T-helper 17 cell (primary cell): ENCODE data around the gene RECK. TPM values are rescaled to one million over a fixed set of nuclear protein-coding genes. Genes with fewer than 3 reads are reported as not detected.

ENCODE experiments used
- ATAC-seq: fragments of 150-1000 bp; cut with Tn5 transposase; 2 replicates; pipeline ENCODE4 v1.10.0; 2021; ENCODE audit warnings: mild to moderate bottlenecking, moderate library complexity
- DNase-seq, 3 donors: peaks; one replicate each; pipeline versions ENCODE4 v3.0.0 to v3.0.0-alpha.2; 2020 to 2021
- H3K9me3 ChIP-seq: one replicate; pipeline ENCODE4 v1.7.0; 2013; ENCODE audit warnings: low read length, mild to moderate bottlenecking; ENCODE audit not compliant: control insufficient read depth, poor library complexity, severe bottlenecking
- H3K27ac Mint-ChIP-seq: one replicate; pipeline ENCODE4 v1.8.0; 2022; ENCODE audit warnings: mild to moderate bottlenecking, moderate library complexity, mixed read lengths
- H3K27me3 Mint-ChIP-seq: one replicate; pipeline ENCODE4 v1.8.0; 2022; ENCODE audit warnings: mixed read lengths
- H3K36me3 Mint-ChIP-seq: one replicate; pipeline ENCODE4 v1.8.0; 2022; ENCODE audit warnings: low read depth, mixed read lengths
- H3K4me1 Mint-ChIP-seq: one replicate; pipeline ENCODE4 v1.8.0; 2022; ENCODE audit warnings: mild to moderate bottlenecking, mixed read lengths
- H3K4me3 Mint-ChIP-seq: one replicate; pipeline ENCODE4 v1.8.0; 2022; ENCODE audit warnings: mild to moderate bottlenecking, moderate library complexity, mixed read lengths
- total RNA-seq, 4 donors: library from RNA in 2 of 4; stranded (reverse) in 2 of 4; gene quantifications; one replicate each; pipeline ENCODE4 v1.2.3 and lab custom pipeline; 2022 to 2026

The RECK gene
- total RNA-seq, 2 donors from 2014 or later: 6.4 to 7.8 TPM

DNA sequence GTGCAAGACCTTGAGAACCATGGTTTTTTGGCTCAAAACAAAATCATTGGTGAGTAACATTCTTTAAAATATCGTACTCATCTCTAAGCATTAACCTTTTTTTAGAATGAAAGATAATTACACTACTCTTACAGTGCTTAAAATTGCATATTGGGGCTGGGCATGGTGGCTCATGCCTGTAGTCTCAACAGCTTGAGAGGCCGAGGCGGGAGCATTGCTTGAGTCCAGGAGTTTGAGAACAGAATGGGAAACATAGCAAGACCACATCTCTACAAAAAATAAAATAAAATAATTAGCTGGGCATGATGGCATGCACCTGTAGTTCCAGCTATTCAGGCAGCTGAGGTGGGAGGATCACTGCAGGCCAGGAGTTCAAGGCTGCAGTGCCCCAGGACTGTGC is 2.9 kb upstream of the RECK start:
- peaks cover 31% of the 10 kb centered on the region for H3K27me3 Mint-ChIP-seq
- ATAC-seq (no peak), DNase-seq (no peak)
- no peaks in the 10 kb centered on the region for H3K36me3 Mint-ChIP-seq
- H3K27ac Mint-ChIP-seq: no peak overlapping the region
- no peak overlapping the region for H3K4me3 Mint-ChIP-seq
- peaks cover 14% of the 10 kb centered on the region for H3K4me1 Mint-ChIP-seq
- no peaks in the 10 kb centered on the region for H3K9me3 ChIP-seq

GRCh38 chr9:36034234-36034633 is 2.5 kb upstream of the RECK start:
- Mint-ChIP-seq H3K27ac (no peak overlapping the region), H3K27me3 (peaks cover 31% of the 10 kb centered on the region), H3K36me3 (no peaks in the 10 kb centered on the region), H3K4me1 (peaks cover 14% of the 10 kb centered on the region), H3K4me3 (no peak overlapping the region)
- ATAC-seq (no peak), DNase-seq (no peak)
- no peaks in the 10 kb centered on the region for H3K9me3 ChIP-seq

DNA sequence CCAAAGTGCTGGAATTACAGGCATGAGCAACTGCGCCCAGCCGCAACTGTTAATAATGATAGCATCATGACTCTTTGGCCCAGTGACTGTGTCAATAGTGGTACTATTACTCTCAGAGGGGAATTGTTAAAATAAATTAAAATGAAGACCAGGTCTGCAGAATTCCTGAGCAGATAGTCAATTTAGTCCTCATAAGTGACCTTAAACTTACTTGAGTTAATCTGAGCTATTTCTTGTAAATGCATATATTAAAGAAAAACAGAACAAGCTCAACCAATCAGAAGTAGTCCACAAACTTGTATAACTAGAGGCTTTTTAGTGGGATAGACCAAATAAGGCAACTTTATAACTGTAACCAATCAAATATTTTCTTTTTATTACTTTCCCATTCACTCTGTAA is 1.7 kb upstream of the RECK start:
- DNase-seq (no peak), ATAC-seq (no peak)
- Mint-ChIP-seq H3K27me3 (peaks cover 27% of the 10 kb centered on the region), H3K4me1 (peaks cover 20% of the 10 kb centered on the region), H3K27ac (no peak overlapping the region), H3K36me3 (no peaks in the 10 kb centered on the region), H3K4me3 (no peak overlapping the region)
- no peaks in the 10 kb centered on the region for H3K9me3 ChIP-seq

DNA sequence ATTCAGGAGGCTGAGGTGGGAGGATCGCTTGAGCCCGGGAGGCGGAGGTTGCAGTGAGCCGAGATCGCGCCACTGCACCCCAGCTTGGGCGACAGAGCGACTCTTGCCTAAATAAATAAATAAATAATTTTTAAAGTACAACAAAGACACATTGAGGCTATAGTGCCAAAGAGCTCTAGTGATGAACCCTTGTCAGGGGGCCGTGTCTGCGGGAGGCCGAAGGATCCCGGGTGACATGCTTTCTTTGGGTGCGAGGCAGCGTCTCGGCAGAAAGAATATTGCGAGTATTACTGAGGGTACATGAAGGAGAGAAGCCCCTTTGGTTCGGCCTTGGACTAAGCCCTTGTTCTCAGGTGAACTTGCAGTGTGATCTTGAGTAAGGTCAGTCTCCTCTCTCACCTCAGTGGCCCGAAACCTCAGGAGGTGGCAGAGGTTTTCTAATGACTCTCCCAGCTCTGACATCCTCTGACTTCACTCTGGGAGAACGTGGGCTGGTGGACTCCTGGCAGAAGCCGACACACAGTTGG is 397 bp upstream of the RECK start:
- H3K4me3 Mint-ChIP-seq: peak overlapping the region; percentile 98
- no peaks in the 10 kb centered on the region for H3K36me3 Mint-ChIP-seq
- DNase-seq: no peak
- H3K9me3 ChIP-seq: no peaks in the 10 kb centered on the region
- H3K4me1 Mint-ChIP-seq: peaks cover 26% of the 10 kb centered on the region
- no peak for ATAC-seq
- H3K27me3 Mint-ChIP-seq: peaks cover 18% of the 10 kb centered on the region
- H3K27ac Mint-ChIP-seq: no peak overlapping the region

- Mint-ChIP-seq H3K36me3 (no peaks in the 10 kb centered on the region), H3K27ac (peak overlapping the region; percentile 80), H3K27me3 (peaks cover 6% of the 10 kb centered on the region), H3K4me1 (peaks cover 31% of the 10 kb centered on the region), H3K4me3 (peak overlapping the region; percentile 98)
- DNase-seq (no peak), ATAC-seq (peak; percentile 7)
- H3K9me3 ChIP-seq: no peaks in the 10 kb centered on the region
Measured at GRCh38 chr9:36037549-36038122, 923 bp downstream of the RECK start.

DNA sequence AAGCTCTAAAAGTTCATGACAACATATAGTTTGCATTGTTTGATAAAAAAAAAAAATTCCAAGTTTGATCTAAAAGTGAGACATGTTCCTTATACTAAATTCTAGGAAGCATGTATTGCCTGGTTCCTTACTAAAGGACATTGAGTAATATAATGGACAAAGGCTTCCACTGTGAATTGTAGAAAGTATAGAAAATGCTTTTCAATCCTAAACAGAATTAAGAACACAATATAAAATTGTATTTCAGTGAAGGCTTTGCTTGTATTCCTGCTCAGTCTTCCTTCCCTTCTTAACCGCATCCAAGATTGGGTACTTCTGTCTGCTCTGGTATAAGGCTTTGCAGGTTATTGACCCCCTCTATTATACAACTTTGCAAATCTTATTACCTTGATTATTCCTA is 2.4 kb downstream of the RECK start:
- H3K4me3 Mint-ChIP-seq: no peak overlapping the region
- H3K27me3 Mint-ChIP-seq: no peaks in the 10 kb centered on the region
- ATAC-seq (no peak), DNase-seq (no peak)
- no peaks in the 10 kb centered on the region for H3K36me3 Mint-ChIP-seq
- peak overlapping the region; percentile 5 for H3K27ac Mint-ChIP-seq
- no peaks in the 10 kb centered on the region for H3K9me3 ChIP-seq
- H3K4me1 Mint-ChIP-seq: peaks cover 35% of the 10 kb centered on the region

DNA sequence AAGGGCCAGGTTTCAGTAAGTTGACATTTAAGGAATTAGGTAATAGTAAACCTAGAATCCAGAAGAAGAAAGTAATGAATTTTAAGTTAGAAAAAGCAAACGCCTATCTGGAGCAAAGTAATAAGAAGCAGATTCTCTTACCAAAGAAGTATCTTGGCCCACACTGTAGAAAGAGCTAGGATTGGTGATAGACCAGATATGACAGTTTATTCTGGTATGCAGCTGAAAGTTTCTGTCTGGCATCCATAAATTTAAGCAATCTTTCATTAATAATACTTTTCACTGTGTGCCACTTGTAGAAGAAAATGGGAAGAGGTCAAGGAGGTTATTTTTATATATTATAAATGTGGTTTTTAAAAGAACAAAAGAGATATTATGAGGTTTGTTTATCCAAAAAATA is 3.0 kb downstream of the RECK start:
- no peak overlapping the region for H3K4me3 Mint-ChIP-seq
- H3K27ac Mint-ChIP-seq: peak overlapping the region; percentile 5
- peaks cover 41% of the 10 kb centered on the region for H3K4me1 Mint-ChIP-seq
- H3K9me3 ChIP-seq: no peaks in the 10 kb centered on the region
- no peak for DNase-seq
- H3K27me3 Mint-ChIP-seq: no peaks in the 10 kb centered on the region
- H3K36me3 Mint-ChIP-seq: no peaks in the 10 kb centered on the region
- no peak for ATAC-seq

DNA sequence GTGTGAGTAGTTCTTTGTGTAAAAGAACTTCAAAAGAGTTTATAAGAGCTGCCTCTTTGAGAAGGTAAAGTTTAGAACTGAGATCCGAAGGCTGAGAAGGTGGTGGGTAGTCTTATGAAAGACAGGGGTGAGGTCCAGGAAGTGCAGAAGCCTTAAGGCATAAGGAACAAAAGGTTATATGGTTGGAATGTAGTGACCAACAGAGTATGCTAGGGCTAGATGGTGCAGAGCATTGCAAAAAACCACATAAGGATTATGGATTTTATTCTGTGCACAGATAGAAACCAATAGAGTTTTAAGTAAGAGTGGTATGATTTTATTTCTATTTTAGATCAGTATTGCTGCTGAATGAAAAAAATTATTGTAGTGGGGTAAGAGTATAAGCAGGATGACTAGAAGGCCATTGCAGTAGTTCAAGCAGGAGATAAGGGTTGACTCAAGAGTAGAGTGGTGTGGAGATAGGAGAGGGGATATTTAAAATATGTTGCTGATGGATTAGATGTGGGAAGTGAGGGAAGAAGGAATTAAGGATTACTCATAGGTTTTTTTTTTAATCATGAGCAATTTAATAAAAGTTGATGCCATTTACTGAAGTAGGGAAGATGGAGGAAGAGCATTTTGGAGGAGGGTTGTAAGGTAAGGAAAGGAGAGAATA is 3.7 kb downstream of the RECK start:
- DNase-seq: no peak
- H3K4me3 Mint-ChIP-seq: no peak overlapping the region
- H3K27me3 Mint-ChIP-seq: no peaks in the 10 kb centered on the region
- peaks cover 43% of the 10 kb centered on the region for H3K4me1 Mint-ChIP-seq
- no peaks in the 10 kb centered on the region for H3K9me3 ChIP-seq
- ATAC-seq: no peak
- no peaks in the 10 kb centered on the region for H3K36me3 Mint-ChIP-seq
- H3K27ac Mint-ChIP-seq: peak overlapping the region; percentile 5

- no peaks in the 10 kb centered on the region for H3K9me3 ChIP-seq
- Mint-ChIP-seq H3K4me1 (peaks cover 43% of the 10 kb centered on the region), H3K27ac (peak overlapping the region; percentile 5), H3K27me3 (no peaks in the 10 kb centered on the region), H3K36me3 (no peaks in the 10 kb centered on the region), H3K4me3 (peak overlapping the region; percentile 72)
- no peak for DNase-seq
- no peak for ATAC-seq
Measured at GRCh38 chr9:36041506-36041905, 4.8 kb downstream of the RECK start.

- no peak for ATAC-seq
- Mint-ChIP-seq H3K36me3 (no peaks in the 10 kb centered on the region), H3K4me1 (peaks cover 29% of the 10 kb centered on the region), H3K27me3 (no peaks in the 10 kb centered on the region), H3K4me3 (no peak overlapping the region), H3K27ac (no peak overlapping the region)
- no peaks in the 10 kb centered on the region for H3K9me3 ChIP-seq
- no peak for DNase-seq
Measured at GRCh38 chr9:36045610-36046009, 8.9 kb downstream of the RECK start.

- H3K4me1 Mint-ChIP-seq: peaks cover 21% of the 10 kb centered on the region
- no peak for ATAC-seq
Measured at GRCh38 chr9:36046923-36047322, 10.2 kb downstream of the RECK start.

GRCh38 chr9:36049408-36049807 is 12.7 kb downstream of the RECK start:
- no peaks in the 10 kb centered on the region for H3K9me3 ChIP-seq
- DNase-seq (no peak), ATAC-seq (no peak)
- Mint-ChIP-seq H3K27me3 (no peaks in the 10 kb centered on the region), H3K4me1 (peaks cover 13% of the 10 kb centered on the region), H3K27ac (no peak overlapping the region), H3K4me3 (no peak overlapping the region), H3K36me3 (peaks cover 3% of the 10 kb centered on the region)

More at GRCh38 chr9:36046923-36047322, 10.2 kb downstream of the RECK start:
- no peak for DNase-seq
- Mint-ChIP-seq H3K4me3 (no peak overlapping the region), H3K27me3 (no peaks in the 10 kb centered on the region), H3K36me3 (no peaks in the 10 kb centered on the region), H3K27ac (no peak overlapping the region)
- no peaks in the 10 kb centered on the region for H3K9me3 ChIP-seq

- Mint-ChIP-seq H3K27ac (no peak overlapping the region), H3K4me3 (no peak overlapping the region), H3K4me1 (peaks cover 8% of the 10 kb centered on the region), H3K36me3 (peaks cover 3% of the 10 kb centered on the region), H3K27me3 (no peaks in the 10 kb centered on the region)
- H3K9me3 ChIP-seq: no peaks in the 10 kb centered on the region
- ATAC-seq (no peak), DNase-seq (no peak)
Measured at GRCh38 chr9:36050476-36050875, 13.8 kb downstream of the RECK start.

DNA sequence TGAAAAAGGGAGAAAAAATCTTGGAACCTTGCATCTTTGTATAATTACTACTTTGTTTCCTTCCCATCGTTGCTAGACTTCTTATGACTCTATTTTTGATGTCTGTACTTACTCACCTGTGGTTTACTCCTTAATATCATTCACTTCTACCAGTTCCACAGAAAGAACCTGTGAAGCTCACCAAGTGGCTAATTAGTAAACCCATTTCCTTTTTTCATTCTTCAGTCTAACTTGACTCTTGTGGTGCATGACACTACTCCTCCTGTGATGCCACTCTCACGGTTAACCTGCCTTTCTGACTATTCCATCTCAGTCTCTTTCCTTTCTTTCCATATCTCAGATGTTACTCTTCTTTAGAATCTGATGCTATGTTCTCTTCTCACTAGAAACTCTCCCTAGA is 14.6 kb downstream of the RECK start:
- Mint-ChIP-seq H3K27me3 (no peaks in the 10 kb centered on the region), H3K27ac (no peak overlapping the region), H3K4me3 (no peak overlapping the region), H3K4me1 (peaks cover 12% of the 10 kb centered on the region), H3K36me3 (peaks cover 4% of the 10 kb centered on the region)
- no peaks in the 10 kb centered on the region for H3K9me3 ChIP-seq
- no peak for DNase-seq
- no peak for ATAC-seq
